EH (cell line): ENCODE results near the gene RSPO1.

Experiments
- DNase-seq: peaks from one replicate; pipeline ENCODE4 v3.0.0-alpha.2; 2015; ENCODE audit warnings: low read depth

The RSPO1 gene

DNA sequence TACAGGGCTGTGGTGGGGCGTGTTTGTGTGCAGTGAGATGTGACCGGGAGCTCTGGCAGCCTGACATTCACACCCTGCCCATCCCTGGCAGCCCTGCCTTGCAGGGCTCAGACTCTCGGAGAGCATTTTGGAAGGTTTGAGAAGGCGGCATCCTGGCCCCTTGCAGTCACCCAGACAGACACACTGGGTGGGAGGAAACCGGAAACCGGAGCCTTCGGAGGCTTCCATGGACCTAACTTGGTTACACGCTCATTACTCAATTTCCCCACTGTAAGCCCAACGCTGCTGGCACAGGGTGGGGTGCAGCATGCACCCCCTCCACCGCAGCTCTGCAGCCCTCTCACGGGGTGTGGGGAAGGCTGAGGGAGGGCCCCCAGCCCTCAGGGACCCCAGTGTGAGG is 22.2 kb upstream of the RSPO1 start:
- no peak for DNase-seq

DNA sequence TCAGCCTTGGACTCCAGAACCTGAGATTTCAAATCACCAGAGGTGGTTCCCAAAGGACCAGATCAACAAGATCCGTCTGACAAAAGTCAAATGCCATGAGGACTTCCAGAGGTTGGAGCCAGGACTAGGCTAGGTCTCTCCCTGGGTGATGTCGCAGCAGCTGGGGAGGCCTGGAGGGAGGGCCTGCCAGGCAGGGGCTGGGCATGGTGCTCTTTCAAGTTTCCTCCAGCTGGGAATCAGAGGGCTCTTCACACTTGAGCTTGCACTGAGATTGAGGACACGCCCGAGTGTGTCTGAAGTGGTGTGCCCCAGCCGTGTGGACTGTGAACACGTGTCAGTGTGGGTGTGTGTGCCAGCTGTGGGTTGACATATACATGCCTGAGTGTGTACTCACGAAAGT is 21.3 kb upstream of the RSPO1 start:
- DNase-seq, result no peak

DNA sequence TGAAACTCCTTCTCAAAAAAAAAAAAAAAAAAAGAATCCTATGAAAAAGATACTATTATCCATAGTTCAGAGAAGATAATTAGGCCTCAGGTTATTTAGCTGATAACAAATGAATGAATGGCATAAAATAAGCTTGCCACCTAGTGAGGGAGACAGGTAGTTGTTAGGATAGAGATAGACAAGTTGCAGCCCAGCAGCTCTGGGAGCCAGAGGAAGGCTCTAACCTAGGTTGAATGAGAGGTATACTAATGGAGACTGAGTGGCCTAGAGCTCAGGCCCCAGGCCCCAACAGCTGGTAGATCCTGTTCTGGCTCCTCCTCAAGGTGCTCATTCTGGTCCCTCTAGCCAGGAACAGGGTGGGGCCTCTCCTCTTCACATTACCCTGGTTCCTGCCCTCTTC is 20.6 kb upstream of the RSPO1 start:
- no peak for DNase-seq

GRCh38 chr1:37653906-37654305 is 19.2 kb upstream of the RSPO1 start:
- DNase-seq, result no peak

DNA sequence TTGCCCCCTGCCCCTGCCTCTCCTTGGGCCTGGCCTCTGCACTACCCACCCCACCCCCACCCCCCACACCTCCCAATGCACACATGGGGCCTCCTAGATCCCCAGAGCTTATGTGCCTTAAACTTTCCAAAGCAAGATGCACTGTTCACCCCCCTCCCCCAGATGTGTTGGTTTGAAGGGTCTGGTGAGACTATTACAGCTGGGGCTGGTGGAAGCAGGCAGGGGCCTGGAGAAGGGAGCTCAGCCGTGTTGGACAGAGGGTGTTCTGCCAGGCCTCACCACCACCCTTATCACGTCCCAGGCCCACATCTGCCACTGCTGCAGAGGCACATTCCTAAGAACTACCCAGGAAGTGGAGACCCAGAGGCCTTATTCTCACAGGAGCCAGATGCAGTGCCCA is 18.3 kb upstream of the RSPO1 start:
- no peak for DNase-seq

DNA sequence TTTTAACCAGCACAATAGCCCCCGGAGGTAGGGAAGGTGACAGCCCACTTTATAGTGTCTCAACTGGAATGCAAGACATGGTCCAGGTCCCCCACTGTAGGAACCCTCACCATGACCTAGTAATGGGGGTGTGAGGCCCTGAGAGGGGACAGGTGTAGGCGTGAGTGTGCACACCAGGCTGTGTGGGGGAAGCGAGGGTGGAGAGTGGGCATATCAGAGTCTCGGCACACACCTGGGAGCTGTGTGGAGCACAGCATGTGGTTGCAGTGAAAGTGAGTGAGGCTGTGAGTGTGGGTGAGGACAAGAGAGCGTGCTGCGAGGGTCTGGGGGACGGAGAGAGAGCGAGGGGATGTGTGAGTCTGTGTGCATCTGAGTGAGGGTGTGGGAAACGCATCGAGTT is 17.1 kb upstream of the RSPO1 start:
- DNase-seq, result no peak

GRCh38 chr1:37650721-37651120 is 16.0 kb upstream of the RSPO1 start:
- DNase-seq, result no peak

GRCh38 chr1:37650173-37650572 is 15.5 kb upstream of the RSPO1 start:
- no peak for DNase-seq

GRCh38 chr1:37647281-37647680 is 12.6 kb upstream of the RSPO1 start:
- DNase-seq, result no peak

- DNase-seq, result no peak
These were observed 6.4 kb upstream of the RSPO1 start for GRCh38 chr1:37641059-37641458.

DNA sequence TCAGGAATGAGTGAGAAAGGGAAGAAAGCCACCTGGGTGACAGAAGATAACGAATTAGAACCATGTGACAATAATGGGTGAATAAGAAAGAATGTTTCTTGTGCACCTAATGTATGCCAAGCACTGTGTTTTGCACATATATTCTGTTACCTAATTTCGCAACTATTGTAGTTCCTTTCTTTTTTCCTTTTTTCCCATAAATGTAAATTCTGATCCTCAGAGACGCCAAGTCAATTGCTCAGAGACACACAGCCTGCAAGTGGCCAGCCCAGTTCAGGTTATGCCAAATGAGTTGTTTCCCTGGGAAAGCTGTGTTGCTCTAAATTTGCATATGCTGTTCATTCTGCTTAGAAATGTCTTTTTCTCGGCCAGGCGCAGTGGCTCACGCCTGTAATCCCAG is 1.7 kb upstream of the RSPO1 start:
- no peak for DNase-seq

GRCh38 chr1:37634992-37635902 is 555 bp upstream of the RSPO1 start:
- DNase-seq, result no peak

DNA sequence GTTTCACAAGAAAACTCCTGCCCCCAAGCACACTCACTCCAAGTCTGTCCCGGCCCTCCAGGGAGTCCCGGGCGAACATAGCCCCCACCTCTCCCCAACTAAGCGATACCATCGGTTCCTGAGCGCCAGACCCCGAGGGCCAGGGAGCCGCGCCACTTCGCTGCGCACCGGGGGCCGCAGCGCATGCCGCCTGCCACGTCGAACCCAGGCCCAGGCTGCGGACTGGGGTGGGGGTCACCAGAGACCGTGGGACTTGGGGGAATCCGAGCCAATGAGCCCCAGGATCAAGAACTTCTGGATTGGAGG is 801 bp downstream of the RSPO1 start:
- DNase-seq, result no peak

DNA sequence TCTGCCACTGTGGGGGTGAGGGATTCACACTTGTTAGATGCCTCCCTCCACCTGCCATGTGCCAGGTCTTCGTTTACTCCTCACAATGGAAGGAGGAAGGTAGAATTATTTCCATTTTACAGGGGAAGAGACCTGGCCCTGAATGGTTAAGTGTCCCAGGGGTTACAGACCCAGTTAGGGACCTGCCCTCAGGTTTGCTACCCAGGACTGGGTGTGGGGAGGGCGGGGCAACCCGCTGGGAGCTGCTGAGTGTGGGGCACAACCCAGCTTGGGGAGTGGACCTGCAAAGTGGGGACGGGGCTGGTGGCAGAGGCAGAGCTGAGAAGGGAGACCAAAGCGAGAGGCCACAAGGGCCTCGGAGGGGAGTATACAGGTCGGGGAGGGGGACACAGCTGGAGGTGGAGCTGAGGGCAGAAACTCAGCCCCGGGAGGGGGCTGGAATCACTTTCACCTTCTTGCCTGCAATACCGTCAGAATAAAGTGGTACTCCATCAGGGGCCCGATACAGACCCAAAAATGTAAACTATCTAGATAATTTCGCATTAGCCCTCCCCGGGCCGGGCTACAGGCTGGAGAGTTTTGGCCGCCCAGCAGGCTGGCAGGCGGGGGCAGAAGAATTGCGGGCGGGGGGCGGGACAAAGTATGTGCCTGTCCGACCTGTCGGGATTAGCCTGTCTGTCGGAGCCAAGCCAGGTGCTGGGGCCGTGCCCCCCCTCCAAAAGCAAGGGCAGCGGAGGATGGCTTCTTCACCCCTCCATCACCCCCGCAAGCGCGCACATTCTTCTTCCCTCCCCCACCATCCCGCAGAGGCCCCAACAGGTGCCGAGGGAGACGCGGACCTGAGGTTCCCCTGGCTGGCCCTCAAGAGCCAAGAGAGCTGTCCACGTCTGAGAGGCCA is 1.4 kb downstream of the RSPO1 start:
- no peak for DNase-seq

- no peak for DNase-seq
These were observed 3.7 kb downstream of the RSPO1 start for GRCh38 chr1:37631036-37631435.

- DNase-seq, result no peak
These were observed 4.2 kb downstream of the RSPO1 start for GRCh38 chr1:37630426-37631028.

GRCh38 chr1:37629726-37630425 is 4.8 kb downstream of the RSPO1 start:
- DNase-seq, result no peak

GRCh38 chr1:37629008-37629407 is 5.7 kb downstream of the RSPO1 start:
- DNase-seq, result no peak

- DNase-seq, result no peak
These were observed 6.6 kb downstream of the RSPO1 start for GRCh38 chr1:37628026-37628556.

GRCh38 chr1:37622131-37622530 is 12.6 kb downstream of the RSPO1 start:
- DNase-seq, result no peak

DNA sequence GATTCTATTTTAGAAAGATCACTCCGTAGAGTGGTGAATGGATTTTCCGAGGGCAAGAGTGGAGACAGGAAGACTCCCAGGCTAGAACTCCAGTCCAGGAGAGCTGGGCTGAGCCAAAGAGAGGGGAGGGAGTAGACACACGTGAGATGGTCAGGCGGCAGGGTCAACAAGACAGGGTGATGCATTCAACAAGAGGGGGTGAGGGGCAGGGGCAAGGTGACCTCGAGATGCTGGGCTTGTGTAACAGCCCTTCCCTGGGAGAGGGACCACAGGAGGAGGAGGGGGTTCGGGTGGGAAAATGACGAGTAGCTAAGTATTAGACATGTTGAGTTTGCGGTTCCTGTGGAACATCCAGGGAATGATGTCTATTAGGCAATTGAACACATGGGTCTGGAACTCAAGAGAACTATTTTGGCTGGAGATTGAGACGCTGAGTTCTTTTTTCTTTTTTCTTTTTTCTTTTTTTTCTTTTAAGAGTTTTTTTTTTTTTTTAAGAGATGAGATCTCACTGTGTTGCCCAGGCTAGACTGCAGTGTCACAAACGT is 13.3 kb downstream of the RSPO1 start:
- DNase-seq, result peak; percentile 3

DNA sequence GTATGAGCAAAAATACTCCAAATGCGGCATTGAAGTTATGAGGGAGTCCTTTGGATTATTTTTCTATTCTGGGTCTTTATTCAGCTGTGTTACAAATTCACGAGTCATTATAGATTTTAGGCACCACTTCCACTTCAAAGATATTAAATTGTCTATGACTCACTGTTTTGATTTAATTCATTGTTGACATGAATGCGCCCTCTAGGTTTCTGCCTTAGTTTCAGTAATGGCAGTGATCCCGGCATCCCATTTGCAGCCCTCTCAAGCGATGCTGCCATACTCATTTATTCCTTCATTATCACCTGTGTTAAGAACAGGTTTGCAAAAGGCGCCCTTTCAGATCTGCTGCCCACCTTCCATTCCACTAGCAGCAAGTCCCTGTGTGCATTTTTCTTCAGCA is 14.0 kb downstream of the RSPO1 start:
- no peak for DNase-seq
